Heart left ventricle (tissue), 16 donors: ENCODE data around the gene FPGT. TPM values are rescaled to one million over a fixed set of nuclear protein-coding genes. Genes with fewer than 3 reads are reported as not detected.

Source experiments
- ATAC-seq, 4 donors: fragments of 200-7000 bp; cut with Tn5 transposase; one replicate each; pipeline ENCODE4 v1.9.1; 2020 to 2022; ENCODE audit warnings: moderate library complexity in 4 of 4, mild to moderate bottlenecking in 3 of 4, moderate number of reproducible peaks in 1 of 4
- DNase-seq, 5 donors: peaks; one replicate each; pipeline ENCODE4 v3.0.0-alpha.2; 2020
- H3K27ac ChIP-seq, 12 donors: fragments of 200-600 bp; sonication (generic) in 4 of 12; one replicate each; pipeline versions ENCODE4 v1.5.0 to v1.8.0; 2016 to 2022; ENCODE audit warnings: mild to moderate bottlenecking in 2 of 12
- H3K27me3 ChIP-seq, 9 donors: fragments of 200-600 bp; sonication (generic) in 2 of 9; one replicate each; pipeline versions ENCODE4 v1.5.1 to v1.8.0; 2016 to 2022; ENCODE audit warnings: mild to moderate bottlenecking in 3 of 9
- H3K36me3 ChIP-seq, 9 donors: fragments of 200-600 bp; sonication (generic) in 2 of 9; one replicate each; pipeline versions ENCODE4 v1.5.0 to v1.8.0; 2018 to 2022; ENCODE audit warnings: mild to moderate bottlenecking in 2 of 9
- H3K4me1 ChIP-seq, 12 donors: fragments of 200-600 bp; sonication (generic) in 4 of 12; one replicate each; pipeline versions ENCODE4 v1.5.0 to v1.8.0; 2016 to 2022; ENCODE audit warnings: mild to moderate bottlenecking in 3 of 12
- H3K4me3 ChIP-seq, 12 donors: fragments of 200-600 bp; sonication (generic) in 4 of 12; one replicate each; pipeline versions ENCODE4 v1.5.0 to v1.8.0; 2017 to 2022; ENCODE audit warnings: mild to moderate bottlenecking in 9 of 12, moderate library complexity in 4 of 12
- H3K9me3 ChIP-seq, 12 donors: fragments of 200-600 bp; sonication (generic) in 4 of 12; one replicate each; pipeline versions ENCODE4 v1.5.0 to v1.8.0; 2016 to 2022; ENCODE audit warnings: mild to moderate bottlenecking in 1 of 12
- POLR2A ChIP-seq, 2 donors: fragments of 450-650 bp; IDR thresholded peaks; one replicate each; pipeline ENCODE4 v1.6.1; 2017; ENCODE audit warnings: antibody characterized with exemption in 2 of 2, mild to moderate bottlenecking in 2 of 2, moderate library complexity in 2 of 2
- WGBS, 4 donors: extraction: QIAGEN DNeasy Blood & Tissue Kit in 2 of 4; methylation state at CpG; one replicate each; pipeline versions ENCODE4 v1.1.5 to v1.1.7; 2013 to 2018; 5-methylcytosine and 5-hydroxymethylcytosine counted together
- intact Hi-C, 10 donors: fragments of 100-400 bp; cut with DNase I; formaldehyde crosslinking; loops; one replicate each; pipeline versions ENCODE4 v1.11.1 to v1.14.2; 2022
- polyA plus RNA-seq, 2 donors: library from polyadenylated mRNA; stranded (reverse); fragments of 200-250 nt; gene quantifications; one replicate each; pipeline ENCODE4 v1.2.3, GENCODE V29; 2013
- total RNA-seq, 9 donors: library from RNA; depleted of rRNA in 2 of 9; stranded (reverse); fragments of >200 nt in 2 of 9; fragmentation: NEBNext Ultra II Directional in 3 of 9; extraction: Animal tissue kit (Norgen Biotek cat#: 25700) in 3 of 9; gene quantifications; one replicate each; pipeline versions ENCODE4 v1.1.0 to v1.2.4, GENCODE V29; 2016 to 2023
- TF ChIP-seq, protein P1 (sequence below), 12 donors: fragments of 200-600 bp; sonication (generic) in 4 of 12; IDR thresholded peaks; one replicate each; pipeline versions ENCODE4 v1.5.0 to v1.8.0; 2018 to 2022; ENCODE audit warnings: antibody characterized with exemption in 12 of 12, mild to moderate bottlenecking in 5 of 12
- donor health status: ischemic (EF 13 %, LVEDD 7.1; RV severe dilation, severe dysfunction).
- donor health status: healthy with polysubstance abuse.
- donor health status: DM: no; HTN: yes; CAD: no.
- donor health status: DM: no; HTN: no; CAD: no.
- donor health status: ischemic (EF 25% LVEDD 6.9; RV normal size, moderate dysfunction).
- donor health status: ischemic (EF 25% LVEDD 5.7; RV mildly dilated, moderate dysfunction).
- donor health status: healthy.
- donor health status: DM: yes; HTN: yes; CAD: no.
- donor health status: ischemic (EF 35%, LVEDD 5.7; RV mildly dilated, moderate dysfunction).
- donor health status: nonischemic (EF 11% LVEDD 7.7; RV severe dilation, severe dysfunction).
- donor health status: DM: yes; HTN: yes; CAD: no.
- donor health status: PGD.
- donor health status: ischemic (EF 29% LVEDD 5.4; RV normal size, mild dysfunction).
- donor health status: nonischemic (EF 23%, LVEDD 6.1; RV moderate dilation, normal function).

Gene FPGT
- total and polyA plus RNA-seq, 11 donors = 6.1 to 22.5 (median 11.8) TPM

GRCh38 chr1:74237035-74237434, 39.0 kb downstream of the FPGT start:
- ATAC-seq (peak in 2 of 4 donors; percentile 31 to 36), DNase-seq (no peak)
- WGBS, 4 donors = 34 to 51% (median 36%) methylated on average over 1 of the region's 1 CpG
- H3K36me3 ChIP-seq = peaks cover 0 to 10% (median 0%) of the 10 kb centered on the region in 9 donors
- TF ChIP-seq, protein P1, sequence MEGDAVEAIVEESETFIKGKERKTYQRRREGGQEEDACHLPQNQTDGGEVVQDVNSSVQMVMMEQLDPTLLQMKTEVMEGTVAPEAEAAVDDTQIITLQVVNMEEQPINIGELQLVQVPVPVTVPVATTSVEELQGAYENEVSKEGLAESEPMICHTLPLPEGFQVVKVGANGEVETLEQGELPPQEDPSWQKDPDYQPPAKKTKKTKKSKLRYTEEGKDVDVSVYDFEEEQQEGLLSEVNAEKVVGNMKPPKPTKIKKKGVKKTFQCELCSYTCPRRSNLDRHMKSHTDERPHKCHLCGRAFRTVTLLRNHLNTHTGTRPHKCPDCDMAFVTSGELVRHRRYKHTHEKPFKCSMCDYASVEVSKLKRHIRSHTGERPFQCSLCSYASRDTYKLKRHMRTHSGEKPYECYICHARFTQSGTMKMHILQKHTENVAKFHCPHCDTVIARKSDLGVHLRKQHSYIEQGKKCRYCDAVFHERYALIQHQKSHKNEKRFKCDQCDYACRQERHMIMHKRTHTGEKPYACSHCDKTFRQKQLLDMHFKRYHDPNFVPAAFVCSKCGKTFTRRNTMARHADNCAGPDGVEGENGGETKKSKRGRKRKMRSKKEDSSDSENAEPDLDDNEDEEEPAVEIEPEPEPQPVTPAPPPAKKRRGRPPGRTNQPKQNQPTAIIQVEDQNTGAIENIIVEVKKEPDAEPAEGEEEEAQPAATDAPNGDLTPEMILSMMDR (IDR thresholded peaks at IDR 0.05) = no peak
- no peak for TF ChIP-seq POLR2A (IDR thresholded peaks at IDR 0.05)
- intact Hi-C loops = loop anchor here in 2 of 10 donors (5.0 to 10.0 kb wide), 2 partner anchors 125 to 228 kb away; no protein-coding TSS in a partner anchor
- H3K4me3 ChIP-seq = peak overlapping the region; percentile 2 to 57 (median 44)
- peaks cover 0 to 7% (median 0%) of the 10 kb centered on the region in 12 donors for H3K9me3 ChIP-seq
- peak overlapping the region; percentile 11 to 84 (median 68) for H3K27ac ChIP-seq
- H3K4me1 ChIP-seq = no peaks in the 10 kb centered on the region
- H3K27me3 ChIP-seq = no peaks in the 10 kb centered on the region

DNA sequence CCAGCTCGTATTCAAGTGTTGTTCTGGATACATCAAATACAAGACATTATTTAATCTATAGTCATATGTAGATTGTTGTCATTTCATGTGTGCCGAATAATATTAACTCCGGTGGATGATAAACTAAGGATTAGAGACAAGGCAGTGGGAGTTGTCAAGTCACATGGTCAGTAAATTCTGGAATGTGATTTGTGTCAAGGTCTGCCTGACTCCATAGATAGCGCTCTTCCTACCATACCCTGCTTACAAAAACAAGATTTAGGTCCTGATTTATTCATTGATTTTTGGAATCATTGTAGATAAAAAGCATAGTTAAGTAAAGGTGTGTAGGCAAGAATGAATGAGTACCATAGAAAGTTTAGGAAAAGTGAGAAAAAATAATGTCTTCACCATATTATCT, 39.7 kb downstream of the FPGT start:
- no peaks in the 10 kb centered on the region for H3K27me3 ChIP-seq
- intact Hi-C loops = loop anchor here in 2 of 10 donors (5.0 to 10.0 kb wide), 2 partner anchors 125 to 227 kb away; no protein-coding TSS in a partner anchor
- TF ChIP-seq, protein P1 (IDR thresholded peaks at IDR 0.05) = no peak
- TF ChIP-seq POLR2A (IDR thresholded peaks at IDR 0.05) = no peak
- peak overlapping the region in 10 of 12 donors; percentile 5 to 57 (median 47) for H3K4me3 ChIP-seq
- DNase-seq (no peak), ATAC-seq (peak in 3 of 4 donors; percentile 46 to 52 (median 50))
- H3K9me3 ChIP-seq = peaks cover 0 to 5% (median 0%) of the 10 kb centered on the region in 12 donors
- peaks cover 0 to 10% (median 0%) of the 10 kb centered on the region in 9 donors for H3K36me3 ChIP-seq
- 44 to 61% (median 60%) methylated on average over 4 of the region's 4 CpGs for WGBS, 4 donors
- H3K4me1 ChIP-seq = no peaks in the 10 kb centered on the region
- peak overlapping the region in 10 of 12 donors; percentile 38 to 84 (median 70) for H3K27ac ChIP-seq

- no peak for TF ChIP-seq POLR2A (IDR thresholded peaks at IDR 0.05)
- TF ChIP-seq, protein P1 (IDR thresholded peaks at IDR 0.05) = no peak
- no peak for DNase-seq
- WGBS, 4 donors = 2 to 5% (median 3%) methylated on average over 2 of the region's 2 CpGs
- peak overlapping the region; percentile 10 to 82 (median 62) for H3K27ac ChIP-seq
- no peaks in the 10 kb centered on the region for H3K27me3 ChIP-seq
- H3K36me3 ChIP-seq = peaks cover 0 to 9% (median 0%) of the 10 kb centered on the region in 9 donors
- H3K4me3 ChIP-seq = peak overlapping the region in 2 of 12 donors; percentile 2 to 10
- intact Hi-C loops = loop anchor here in 2 of 10 donors (5.0 to 10.0 kb wide), 3 partner anchors 70 to 222 kb away; no protein-coding TSS in a partner anchor
- H3K4me1 ChIP-seq = peaks cover 0 to 25% (median 0%) of the 10 kb centered on the region in 12 donors
- ATAC-seq = peak; percentile 40 to 75 (median 57)
- H3K9me3 ChIP-seq = peaks cover 0 to 14% (median 0%) of the 10 kb centered on the region in 12 donors
These were observed 47.2 kb downstream of the FPGT start for GRCh38 chr1:74245168-74245772.

DNA sequence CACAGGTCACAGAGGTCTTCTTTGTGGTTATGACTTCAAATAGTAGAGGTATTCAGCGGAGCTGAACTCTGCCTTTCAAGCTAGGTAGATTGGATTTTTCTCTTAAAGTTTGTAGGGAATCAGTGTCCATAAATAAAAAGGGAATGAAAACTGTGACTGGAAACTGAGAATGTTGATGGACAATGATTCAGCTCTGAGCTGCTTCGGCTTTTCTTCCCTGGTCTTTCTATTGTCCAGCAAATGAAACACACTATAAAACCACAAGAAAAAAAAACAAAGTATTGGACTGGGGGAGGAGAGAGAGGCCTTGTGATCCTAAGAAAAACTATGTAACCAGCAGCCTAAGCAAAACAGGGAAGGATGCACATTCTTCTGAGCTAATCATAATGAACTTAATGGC, 48.3 kb downstream of the FPGT start:
- Histone ChIP-seq H3K27ac (peak overlapping the region in 10 of 12 donors; percentile 1 to 82 (median 58)), H3K36me3 (peaks cover 0 to 17% (median 0%) of the 10 kb centered on the region in 9 donors), H3K27me3 (no peaks in the 10 kb centered on the region), H3K4me1 (peaks cover 0 to 25% (median 0%) of the 10 kb centered on the region in 12 donors), H3K9me3 (peaks cover 0 to 10% (median 0%) of the 10 kb centered on the region in 12 donors), H3K4me3 (no peak overlapping the region)
- TF ChIP-seq, protein P1 (IDR thresholded peaks at IDR 0.05) = no peak
- no peak for TF ChIP-seq POLR2A (IDR thresholded peaks at IDR 0.05)
- WGBS, 4 donors = 74 to 87% (median 79%) methylated on average over 2 of the region's 2 CpGs
- intact Hi-C loops = loop anchor here in 2 of 10 donors (5.0 to 10.0 kb wide), 3 partner anchors 68 to 221 kb away; no protein-coding TSS in a partner anchor
- DNase-seq = no peak
- ATAC-seq = no peak
